Activated CD4-positive, alpha-beta T cell treated with anti-CD3 and anti-CD28 coated beads, Interleukin-2, amount 10 ng/mL, durations not matched to agents 24 days and 14 days (primary cell): ENCODE results near the gene USP13. TPM values are rescaled to one million over a fixed set of nuclear protein-coding genes. Genes with fewer than 3 reads are reported as not detected.

Experiments used
- DNase-seq: peaks from one replicate; pipeline ENCODE4 v3.0.0; 2022
- H3K27ac Mint-ChIP-seq: one replicate; pipeline ENCODE4 v1.8.0; 2022; ENCODE audit warnings: mild to moderate bottlenecking, mixed read lengths
- H3K27me3 Mint-ChIP-seq: one replicate; pipeline ENCODE4 v1.8.0; 2022; ENCODE audit warnings: mixed read lengths
- H3K36me3 Mint-ChIP-seq: one replicate; pipeline ENCODE4 v1.8.0; 2022; ENCODE audit warnings: low read depth, mild to moderate bottlenecking, mixed read lengths
- H3K4me1 Mint-ChIP-seq: one replicate; pipeline ENCODE4 v1.8.0; 2021; ENCODE audit warnings: mixed read lengths
- H3K4me3 Mint-ChIP-seq: one replicate; pipeline ENCODE4 v1.8.0; 2022; ENCODE audit warnings: mild to moderate bottlenecking, moderate library complexity, mixed read lengths
- H3K9me3 Mint-ChIP-seq: one replicate; pipeline ENCODE4 v1.8.0; 2021; ENCODE audit warnings: mixed read lengths
- intact Hi-C: fragments of 100-400 bp; cut with micrococcal nuclease; formaldehyde crosslinking; loops from one replicate; pipeline ENCODE4 v1.15.1; 2023
- total RNA-seq: library from RNA; stranded (reverse); gene quantifications from 2 replicates; pipeline ENCODE4 v1.2.3, GENCODE V29; 2022

The USP13 gene, protein sequence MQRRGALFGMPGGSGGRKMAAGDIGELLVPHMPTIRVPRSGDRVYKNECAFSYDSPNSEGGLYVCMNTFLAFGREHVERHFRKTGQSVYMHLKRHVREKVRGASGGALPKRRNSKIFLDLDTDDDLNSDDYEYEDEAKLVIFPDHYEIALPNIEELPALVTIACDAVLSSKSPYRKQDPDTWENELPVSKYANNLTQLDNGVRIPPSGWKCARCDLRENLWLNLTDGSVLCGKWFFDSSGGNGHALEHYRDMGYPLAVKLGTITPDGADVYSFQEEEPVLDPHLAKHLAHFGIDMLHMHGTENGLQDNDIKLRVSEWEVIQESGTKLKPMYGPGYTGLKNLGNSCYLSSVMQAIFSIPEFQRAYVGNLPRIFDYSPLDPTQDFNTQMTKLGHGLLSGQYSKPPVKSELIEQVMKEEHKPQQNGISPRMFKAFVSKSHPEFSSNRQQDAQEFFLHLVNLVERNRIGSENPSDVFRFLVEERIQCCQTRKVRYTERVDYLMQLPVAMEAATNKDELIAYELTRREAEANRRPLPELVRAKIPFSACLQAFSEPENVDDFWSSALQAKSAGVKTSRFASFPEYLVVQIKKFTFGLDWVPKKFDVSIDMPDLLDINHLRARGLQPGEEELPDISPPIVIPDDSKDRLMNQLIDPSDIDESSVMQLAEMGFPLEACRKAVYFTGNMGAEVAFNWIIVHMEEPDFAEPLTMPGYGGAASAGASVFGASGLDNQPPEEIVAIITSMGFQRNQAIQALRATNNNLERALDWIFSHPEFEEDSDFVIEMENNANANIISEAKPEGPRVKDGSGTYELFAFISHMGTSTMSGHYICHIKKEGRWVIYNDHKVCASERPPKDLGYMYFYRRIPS
- total RNA-seq, result 13.3 and 15.3 TPM in 2 replicates

DNA sequence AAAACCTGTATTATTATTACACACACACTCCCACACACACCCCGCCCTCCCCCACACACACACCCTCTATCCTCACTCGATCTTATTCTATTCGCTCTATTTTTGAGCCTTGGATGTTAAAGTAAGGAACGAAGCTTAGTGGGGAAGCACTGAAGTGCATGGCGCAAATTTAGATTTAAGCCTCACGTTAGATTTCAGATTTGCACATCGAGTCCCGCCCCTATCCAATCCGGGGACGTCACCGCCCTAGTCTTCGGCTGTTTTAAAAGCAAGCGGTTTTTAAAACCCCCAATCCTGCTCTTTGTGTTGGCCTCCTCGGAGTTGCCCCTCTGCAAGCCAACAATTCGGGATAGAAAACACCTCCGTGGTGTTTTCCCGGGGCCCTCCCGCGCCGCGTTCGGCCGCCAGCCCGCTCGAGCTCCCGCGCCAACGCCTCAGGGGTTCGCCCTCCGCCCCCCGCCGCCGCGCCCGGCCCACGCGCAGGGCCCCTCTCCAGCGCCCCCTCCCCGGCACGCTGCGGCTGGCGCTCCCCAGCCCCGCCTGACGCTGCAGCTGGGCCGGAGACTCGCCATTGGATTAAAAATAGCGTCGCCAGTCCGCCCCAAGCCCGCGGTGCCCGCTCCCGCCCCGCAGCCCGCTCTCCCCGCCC, at the start of gene USP13:
Gene USP13, plus strand, starts transcription at position 594 of the 649 bp plus-strand sequence. CDS start 186 bp downstream, outside the sequence.
- Mint-ChIP-seq H3K4me3 (peak within 1 kb of the TSS; percentile 93), H3K27ac (peak within 1 kb of the TSS; percentile 92), H3K36me3 (peaks cover 8% of the 10 kb centered on the region), H3K4me1 (peaks cover 16% of the 10 kb centered on the region), H3K27me3 (peaks cover 15% of the 10 kb centered on the region), H3K9me3 (no peaks in the 10 kb centered on the region)
- intact Hi-C loops, result loop anchor here (1.0 to 2.0 kb wide), 3 partner anchors 43 to 950 kb away; partner anchors contain the start of genes ACTL6A and TTC14
- DNase-seq, result peak; percentile 88

DNA sequence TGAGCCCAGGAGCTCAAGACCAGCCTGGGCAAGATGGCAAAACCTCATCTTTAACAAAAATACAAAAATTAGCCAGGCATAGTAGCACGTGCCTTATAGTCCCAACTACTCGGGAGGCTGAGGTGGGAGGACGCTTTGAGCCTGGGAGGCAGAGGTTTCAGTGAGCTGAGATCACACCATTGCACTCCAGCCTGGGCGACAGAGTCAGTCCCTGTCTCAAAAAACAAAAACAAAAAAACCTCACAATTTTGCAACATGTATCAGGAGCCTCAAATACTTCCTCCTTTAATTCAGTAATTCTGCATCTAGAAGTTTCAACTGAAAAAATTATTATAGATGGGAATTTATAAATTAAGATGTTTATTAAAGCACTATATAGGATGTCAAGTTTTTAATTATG, 49.5 kb upstream of the USP13 start:
- intact Hi-C loops, result loop anchor here (5.0 kb wide), 1 partner anchor 151 kb away; the partner anchor contains the start of gene GNB4
- Mint-ChIP-seq H3K4me1 (peaks cover 25% of the 10 kb centered on the region), H3K9me3 (no peaks in the 10 kb centered on the region), H3K27ac (peak overlapping the region; percentile 100), H3K36me3 (peaks cover 39% of the 10 kb centered on the region), H3K4me3 (peak overlapping the region; percentile 99), H3K27me3 (no peaks in the 10 kb centered on the region)
- no peak for DNase-seq

DNA sequence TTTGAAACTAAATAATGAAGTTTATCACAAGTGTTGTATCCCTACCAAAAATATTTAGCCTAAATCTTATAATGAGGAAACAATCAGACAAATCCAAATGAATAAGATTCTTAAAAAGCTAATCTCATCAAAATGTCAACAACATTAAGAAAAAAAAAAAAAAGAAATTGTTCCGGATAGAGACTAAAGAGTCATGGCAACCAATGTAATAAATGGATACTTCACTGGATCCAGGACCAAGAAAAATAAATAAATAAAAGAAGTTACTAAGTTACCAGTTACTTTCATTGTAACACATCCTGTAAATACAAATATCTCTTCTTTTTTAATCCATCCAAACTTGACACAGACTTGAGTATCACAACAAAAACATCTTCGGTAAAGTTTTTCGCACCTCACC, 49.0 kb upstream of the USP13 start:
- Mint-ChIP-seq H3K4me3 (peak overlapping the region; percentile 99), H3K27ac (peak overlapping the region; percentile 100), H3K4me1 (peaks cover 28% of the 10 kb centered on the region), H3K9me3 (no peaks in the 10 kb centered on the region), H3K27me3 (no peaks in the 10 kb centered on the region), H3K36me3 (peaks cover 38% of the 10 kb centered on the region)
- intact Hi-C loops, result loop anchor here (1.0 to 5.0 kb wide), 5 partner anchors 41 to 998 kb away; partner anchors contain the start of genes GNB4, MFN1, TTC14 and ZNF639
- no peak for DNase-seq

DNA sequence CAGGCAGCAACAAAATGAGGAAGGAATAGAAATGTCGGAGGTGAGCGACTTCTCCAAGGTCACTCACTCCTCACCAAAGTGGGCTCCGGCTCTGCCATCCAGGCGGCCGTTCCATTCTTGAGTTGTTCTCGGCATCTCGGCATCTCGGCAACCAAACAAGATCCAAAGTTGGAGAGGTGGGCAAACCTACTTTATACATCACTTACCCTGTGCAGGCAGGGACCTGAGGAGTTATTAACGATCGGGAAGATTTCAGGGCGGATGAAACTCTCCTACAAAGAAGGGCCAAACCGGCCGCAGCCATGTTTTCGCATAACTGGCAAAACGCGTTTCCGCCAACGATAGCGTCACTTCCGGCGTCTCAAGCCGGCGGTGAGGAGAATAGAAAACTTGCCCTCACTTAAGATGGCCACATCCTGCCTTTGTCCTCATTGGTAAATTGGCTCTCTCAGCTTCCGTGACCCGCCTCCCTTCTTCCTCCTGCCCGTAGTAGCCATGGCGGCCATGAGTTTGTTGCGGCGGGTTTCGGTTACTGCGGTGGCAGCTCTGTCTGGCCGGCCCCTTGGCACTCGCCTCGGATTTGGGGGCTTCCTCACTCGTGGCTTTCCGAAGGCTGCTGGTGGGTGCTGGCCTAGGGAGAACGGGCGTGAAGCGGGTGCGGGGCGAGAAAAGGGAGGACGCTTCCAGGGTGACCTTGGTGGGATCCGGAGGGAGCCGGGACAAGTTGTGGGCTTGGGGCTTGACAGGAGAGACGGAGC, 48.3 kb upstream of the USP13 start, which contains the start of the genes MRPL47 and NDUFB5:
Gene MRPL47, minus strand, starts transcription at position 318 of the 758 bp plus-strand sequence. Its CDS starts 14 bp downstream, at position 304.
Gene NDUFB5, plus strand, starts transcription at position 474 of the 758 bp plus-strand sequence. Its CDS starts 22 bp downstream, at position 496.
- H3K9me3 Mint-ChIP-seq, result no peaks in the 10 kb centered on the region
- H3K36me3 Mint-ChIP-seq, result peaks cover 36% of the 10 kb centered on the region
- H3K4me3 Mint-ChIP-seq, result peak within 1 kb of the TSS; percentile 99

DNA sequence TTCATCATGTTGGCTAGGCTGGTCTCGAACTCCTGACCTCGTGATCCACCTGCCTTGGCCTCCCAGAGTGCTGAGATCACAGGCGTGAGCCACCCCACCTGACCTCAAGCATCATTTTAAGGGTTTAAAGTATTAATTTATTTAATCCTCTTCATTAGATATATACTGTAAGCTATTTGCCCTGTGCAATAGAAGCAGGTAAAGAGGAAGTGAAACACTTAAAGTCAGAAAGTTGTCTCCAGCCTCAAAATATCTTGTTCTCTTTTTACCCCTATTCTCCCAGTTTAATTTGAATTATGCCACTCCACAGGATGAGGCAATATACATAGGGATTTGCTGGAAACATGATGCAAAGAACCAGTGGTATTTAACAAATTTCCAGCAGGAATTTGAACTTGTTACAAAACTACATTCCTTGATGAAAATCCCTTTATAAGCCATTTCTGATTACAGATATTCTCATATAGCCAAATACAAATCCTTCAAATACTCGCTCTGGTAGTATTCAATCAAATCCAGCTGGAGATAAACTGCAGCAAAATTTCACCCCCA, 46.2 kb upstream of the USP13 start:
- Mint-ChIP-seq H3K36me3 (peaks cover 26% of the 10 kb centered on the region), H3K4me3 (peak overlapping the region; percentile 35), H3K27me3 (no peaks in the 10 kb centered on the region), H3K27ac (peak overlapping the region; percentile 78), H3K9me3 (no peaks in the 10 kb centered on the region), H3K4me1 (peaks cover 45% of the 10 kb centered on the region)
- no peak for DNase-seq
- intact Hi-C loops, result loop anchor here (5.0 kb wide), 1 partner anchor 534 kb away; the partner anchor contains the start of gene ZMAT3

More for the DNA sequence above, 48.3 kb upstream of the USP13 start, which contains the start of the genes MRPL47 and NDUFB5:
- peak; percentile 98 for DNase-seq
- H3K4me1 Mint-ChIP-seq, result peaks cover 34% of the 10 kb centered on the region
- H3K27ac Mint-ChIP-seq, result peak within 1 kb of the TSS; percentile 100
- intact Hi-C loops, result loop anchor here (1.0 to 5.0 kb wide), 6 partner anchors 41 to 998 kb away; partner anchors contain the start of genes GNB4, MFN1, TTC14 and ZMAT3
- no peaks in the 10 kb centered on the region for H3K27me3 Mint-ChIP-seq

DNA sequence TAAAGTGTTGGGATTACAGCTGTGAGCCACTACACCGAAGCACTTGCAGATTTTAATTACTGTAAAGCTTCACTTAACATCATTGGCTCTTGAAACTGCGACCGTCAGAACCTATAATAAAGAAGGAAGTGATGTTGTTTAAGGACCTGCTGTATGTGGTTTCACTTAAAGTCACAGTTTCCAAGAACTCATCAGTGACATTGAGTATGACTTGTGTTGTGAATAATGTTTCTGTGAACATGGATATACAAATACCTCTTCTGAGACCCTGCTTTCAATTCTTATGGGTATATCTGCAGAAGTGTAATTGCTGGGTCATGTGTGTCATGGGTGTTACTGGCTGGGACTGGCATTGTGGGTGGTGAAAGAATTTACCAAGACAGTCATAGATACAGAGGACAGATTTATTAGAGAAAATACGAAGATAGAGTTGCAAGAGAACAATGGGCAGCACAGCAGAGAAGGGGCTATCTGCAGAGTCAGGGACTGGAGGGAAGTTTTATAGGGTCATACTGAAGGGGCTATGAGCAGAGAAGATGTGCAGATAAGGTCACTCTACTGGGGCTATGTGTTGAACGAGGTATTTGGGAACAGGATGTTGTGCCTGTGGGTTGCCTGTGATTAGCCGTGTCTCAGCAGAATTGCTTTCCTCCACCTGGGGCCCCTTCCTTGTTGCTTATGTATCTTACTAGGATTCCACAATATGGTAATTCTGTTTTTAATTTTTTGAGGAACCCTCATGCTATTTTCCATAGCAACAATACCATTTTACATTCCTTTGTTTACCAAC, 43.7 kb upstream of the USP13 start:
- DNase-seq, result peak; percentile 82
- peaks cover 47% of the 10 kb centered on the region for H3K4me1 Mint-ChIP-seq
- peak overlapping the region; percentile 78 for H3K4me3 Mint-ChIP-seq
- intact Hi-C loops, result loop anchor here (1.0 to 5.0 kb wide), 5 partner anchors 43 to 1303 kb away; partner anchors contain the start of genes ACTL6A, FXR1 and ZMAT3
- H3K27ac Mint-ChIP-seq, result peak overlapping the region; percentile 92
- no peaks in the 10 kb centered on the region for H3K9me3 Mint-ChIP-seq
- H3K27me3 Mint-ChIP-seq, result no peaks in the 10 kb centered on the region
- H3K36me3 Mint-ChIP-seq, result peaks cover 34% of the 10 kb centered on the region

DNA sequence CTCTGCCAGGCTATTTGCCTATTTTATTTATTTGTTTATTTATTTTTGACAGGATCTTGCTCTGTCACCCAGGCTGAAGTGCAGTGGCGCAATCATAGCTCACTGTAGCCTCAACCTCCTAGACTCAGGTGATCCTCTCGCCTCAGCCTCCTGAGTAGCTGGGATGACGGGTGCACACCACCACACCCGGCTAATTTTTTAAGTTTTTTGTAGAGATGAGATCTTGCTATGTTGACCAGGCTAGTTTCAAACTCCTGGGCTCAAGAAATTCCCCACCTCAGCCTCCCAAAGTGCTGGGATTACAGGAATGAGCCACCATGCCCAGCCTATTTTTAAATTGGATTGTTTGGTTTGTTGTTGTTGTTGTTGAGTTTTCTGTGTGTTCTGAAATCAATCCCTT, 42.8 kb upstream of the USP13 start:
- Mint-ChIP-seq H3K9me3 (no peaks in the 10 kb centered on the region), H3K27ac (peak overlapping the region; percentile 92), H3K36me3 (peaks cover 30% of the 10 kb centered on the region), H3K27me3 (no peaks in the 10 kb centered on the region), H3K4me1 (peaks cover 43% of the 10 kb centered on the region), H3K4me3 (no peak overlapping the region)
- intact Hi-C loops, result no loop called here
- no peak for DNase-seq

DNA sequence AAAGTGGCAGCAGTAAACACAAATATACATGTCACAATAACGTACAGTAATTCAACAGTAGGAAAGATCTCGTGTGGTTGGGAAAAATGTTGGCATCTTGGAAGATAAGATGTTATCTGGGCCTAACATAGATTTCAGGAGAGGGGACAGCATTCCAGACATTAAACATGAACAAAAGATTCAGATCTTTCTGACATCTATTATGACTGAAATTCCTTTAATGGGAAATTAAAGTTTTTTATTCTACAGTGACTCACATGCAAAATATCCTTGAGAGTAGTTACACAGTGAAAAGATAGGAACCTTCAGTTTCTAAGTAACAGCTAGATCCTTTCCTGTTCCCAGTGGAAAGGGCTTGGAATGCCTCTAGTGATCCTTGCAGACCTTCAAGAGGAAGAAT, 39.0 kb upstream of the USP13 start:
- Mint-ChIP-seq H3K9me3 (no peaks in the 10 kb centered on the region), H3K27ac (no peak overlapping the region)

DNA sequence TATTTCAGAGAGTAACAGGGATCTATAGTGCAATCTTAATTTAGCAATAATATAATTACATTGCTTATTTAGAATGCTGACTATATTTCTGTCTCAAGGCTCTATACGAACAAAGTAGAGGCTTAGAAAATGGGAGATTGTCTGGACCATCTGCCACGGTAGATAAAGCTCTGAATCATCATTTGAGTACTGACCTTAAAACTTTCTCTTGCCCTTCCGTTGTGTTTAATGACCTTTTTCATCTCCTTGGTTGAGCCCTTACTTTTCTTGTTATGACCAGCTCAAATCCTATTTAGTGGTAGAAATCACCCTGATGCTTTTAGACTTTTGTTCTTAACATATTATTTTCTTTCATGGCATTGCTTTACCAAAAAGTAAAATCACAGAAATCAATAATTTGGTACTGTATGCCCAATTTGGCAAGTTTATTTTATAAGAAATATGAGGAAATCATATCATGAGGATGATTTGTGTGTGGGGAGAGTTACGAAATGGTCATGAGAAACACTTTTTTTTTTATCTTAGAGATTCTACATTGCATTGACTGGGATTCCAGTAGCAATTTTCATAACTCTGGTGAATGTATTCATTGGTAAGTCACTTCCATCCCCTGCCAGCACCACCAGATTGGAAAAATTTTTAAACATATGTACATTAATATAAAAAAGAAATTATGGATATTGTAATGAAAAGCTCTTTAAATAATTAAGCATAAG, 37.2 kb upstream of the USP13 start:
- intact Hi-C loops, result no loop called here
- H3K4me3 Mint-ChIP-seq, result no peak overlapping the region
- H3K27me3 Mint-ChIP-seq, result no peaks in the 10 kb centered on the region
- no peak for DNase-seq
- peaks cover 9% of the 10 kb centered on the region for H3K4me1 Mint-ChIP-seq
- no peaks in the 10 kb centered on the region for H3K9me3 Mint-ChIP-seq
- no peak overlapping the region for H3K27ac Mint-ChIP-seq
- peaks cover 38% of the 10 kb centered on the region for H3K36me3 Mint-ChIP-seq

More for the DNA sequence above, 39.0 kb upstream of the USP13 start:
- peaks cover 27% of the 10 kb centered on the region for H3K36me3 Mint-ChIP-seq
- no peaks in the 10 kb centered on the region for H3K27me3 Mint-ChIP-seq
- no peak overlapping the region for H3K4me3 Mint-ChIP-seq
- no peak for DNase-seq
- intact Hi-C loops, result no loop called here
- peaks cover 22% of the 10 kb centered on the region for H3K4me1 Mint-ChIP-seq

DNA sequence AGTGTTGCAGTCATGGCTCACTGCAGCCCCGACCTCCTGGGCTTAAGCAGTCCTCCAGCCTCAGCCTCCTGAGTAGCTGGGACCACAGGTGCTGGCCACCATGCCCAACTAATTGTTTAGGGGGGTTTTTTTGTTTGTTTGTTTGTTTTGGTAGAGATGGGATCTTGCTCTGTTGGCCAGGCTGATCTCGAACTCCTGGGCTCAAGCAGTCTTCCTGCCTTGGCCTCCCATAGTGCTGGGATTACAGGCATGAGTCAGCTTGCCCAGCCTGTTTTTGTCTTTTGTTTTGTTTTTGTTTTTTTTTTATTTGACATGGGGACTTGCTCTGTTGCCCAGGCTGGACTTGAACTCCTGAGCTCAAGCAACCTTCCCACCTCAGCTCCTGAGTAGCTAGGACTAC, 30.8 kb upstream of the USP13 start:
- peaks cover 60% of the 10 kb centered on the region for H3K36me3 Mint-ChIP-seq
- no peak overlapping the region for H3K4me3 Mint-ChIP-seq
- no peaks in the 10 kb centered on the region for H3K4me1 Mint-ChIP-seq

DNA sequence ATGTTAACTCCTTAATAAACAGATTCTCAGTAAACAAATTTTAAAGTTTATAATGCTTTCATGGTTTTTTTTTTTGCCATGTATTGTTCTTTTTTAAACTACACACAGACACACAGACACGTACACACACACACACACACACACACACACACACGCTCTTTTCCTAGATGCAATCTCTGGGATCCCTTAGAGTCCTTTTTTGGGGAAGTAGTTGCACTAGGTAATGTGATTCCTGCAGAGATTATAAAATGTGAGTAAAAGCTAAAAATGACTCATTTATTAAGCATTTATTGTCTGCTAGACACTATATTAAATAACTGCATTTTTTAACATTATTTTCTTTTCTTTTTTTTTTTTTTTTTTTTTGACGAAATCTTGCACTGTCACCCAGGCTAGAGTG, 28.4 kb upstream of the USP13 start:
- no peaks in the 10 kb centered on the region for H3K4me1 Mint-ChIP-seq
- H3K9me3 Mint-ChIP-seq, result no peaks in the 10 kb centered on the region
- H3K27me3 Mint-ChIP-seq, result no peaks in the 10 kb centered on the region
- no peak for DNase-seq
- H3K4me3 Mint-ChIP-seq, result no peak overlapping the region
- intact Hi-C loops, result no loop called here
- H3K36me3 Mint-ChIP-seq, result peaks cover 48% of the 10 kb centered on the region
- no peak overlapping the region for H3K27ac Mint-ChIP-seq

More for the DNA sequence above, 30.8 kb upstream of the USP13 start:
- no peaks in the 10 kb centered on the region for H3K9me3 Mint-ChIP-seq
- intact Hi-C loops, result no loop called here
- DNase-seq, result no peak
- no peaks in the 10 kb centered on the region for H3K27me3 Mint-ChIP-seq
- no peak overlapping the region for H3K27ac Mint-ChIP-seq
